HG03108 (cell line): ENCODE results near the gene WIPF1.
"Not testable (repeated sequence)": the region's sequence is repeated elsewhere in the genome, so short reads cannot be mapped to it uniquely, and the experiment has no call there.

Experiments used
- ATAC-seq: cut with Tn5 transposase; IDR thresholded peaks from one replicate; pipeline ENCODE4 v1.9.1; 2021; ENCODE audit warnings: moderate library complexity; ENCODE audit not compliant: unreplicated experiment

Gene WIPF1

DNA sequence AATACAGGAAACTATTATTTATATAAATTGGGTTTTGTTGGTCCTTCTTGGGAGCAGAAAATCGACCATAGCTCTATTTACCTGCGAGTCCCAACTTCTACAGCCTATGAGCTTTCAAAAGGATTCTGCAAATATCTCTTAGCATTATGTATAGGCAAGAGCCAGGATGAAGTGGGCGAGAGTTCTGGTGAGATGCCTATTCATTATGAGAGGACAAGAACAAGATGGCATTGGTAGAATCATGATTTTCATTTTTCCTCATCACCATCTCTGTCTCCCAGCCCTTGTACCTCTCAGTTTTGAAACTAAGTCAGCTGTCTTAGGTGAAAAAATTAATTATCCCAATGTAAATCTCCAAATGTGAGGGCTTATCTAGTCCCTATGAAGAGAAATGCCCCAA lies 25.0 kb downstream of the WIPF1 start:
- ATAC-seq, result no peak

DNA sequence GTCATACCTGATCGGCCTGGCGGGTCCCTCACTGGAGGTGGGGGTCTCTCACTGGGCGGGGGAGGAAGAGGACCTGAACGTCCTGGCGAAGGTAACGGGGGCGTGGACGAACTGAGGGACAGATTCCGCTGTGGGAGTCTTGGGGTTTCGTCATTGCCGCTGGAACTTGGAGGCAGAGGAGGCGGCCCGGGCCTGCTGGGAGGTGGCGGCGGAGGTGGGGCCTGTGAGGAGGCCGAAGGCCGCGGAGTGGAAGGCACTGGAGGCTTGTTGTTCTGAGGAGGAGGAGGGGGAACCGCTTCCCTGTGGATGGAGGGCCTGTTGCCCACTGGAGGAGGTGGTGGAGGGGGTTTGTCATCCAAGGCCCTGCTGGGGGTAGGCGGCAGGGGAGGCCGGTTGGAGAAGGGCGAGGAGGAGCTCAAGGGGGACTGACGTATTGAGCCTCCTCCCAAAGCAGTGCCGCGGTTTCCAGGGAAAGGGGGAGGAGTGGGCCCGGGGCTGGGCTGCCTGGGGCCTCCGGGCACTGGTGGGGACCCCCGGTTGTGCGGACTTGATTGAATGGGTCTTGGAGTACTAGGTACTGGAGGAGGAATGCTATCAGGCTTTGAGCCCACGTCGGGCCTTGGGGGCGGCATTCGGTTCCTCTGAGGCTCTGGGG lies 25.8 kb downstream of the WIPF1 start:
- ATAC-seq, result no peak

DNA sequence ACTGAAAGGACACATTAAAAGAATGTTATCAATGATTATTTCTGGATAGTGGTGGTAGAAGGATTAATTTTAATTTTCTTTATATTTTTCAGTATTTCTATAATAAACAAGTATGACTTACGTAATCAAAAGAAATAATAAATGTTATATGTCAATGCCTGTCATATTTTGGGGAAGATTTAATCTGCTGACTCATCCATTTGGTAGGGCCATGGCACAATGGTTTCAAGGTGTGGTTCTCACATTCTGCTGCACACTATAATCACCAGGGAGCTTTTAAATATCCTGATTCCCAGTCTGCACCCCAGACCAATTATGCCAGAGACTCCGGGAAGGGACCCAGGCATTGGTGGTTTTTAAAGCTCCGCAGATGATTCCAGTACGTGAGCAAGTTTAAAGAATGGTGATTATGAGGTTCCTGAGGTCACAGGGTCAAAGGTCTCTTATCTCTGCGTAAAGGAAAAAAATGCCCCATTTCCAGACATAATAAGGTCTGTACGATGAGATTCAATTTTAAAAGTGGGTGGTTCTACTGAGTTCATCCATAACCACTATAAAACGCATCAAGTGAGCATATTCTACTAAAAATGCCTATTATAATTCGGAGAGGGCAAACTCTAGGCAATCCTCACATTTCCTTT lies 27.2 kb downstream of the WIPF1 start:
- no peak for ATAC-seq

DNA sequence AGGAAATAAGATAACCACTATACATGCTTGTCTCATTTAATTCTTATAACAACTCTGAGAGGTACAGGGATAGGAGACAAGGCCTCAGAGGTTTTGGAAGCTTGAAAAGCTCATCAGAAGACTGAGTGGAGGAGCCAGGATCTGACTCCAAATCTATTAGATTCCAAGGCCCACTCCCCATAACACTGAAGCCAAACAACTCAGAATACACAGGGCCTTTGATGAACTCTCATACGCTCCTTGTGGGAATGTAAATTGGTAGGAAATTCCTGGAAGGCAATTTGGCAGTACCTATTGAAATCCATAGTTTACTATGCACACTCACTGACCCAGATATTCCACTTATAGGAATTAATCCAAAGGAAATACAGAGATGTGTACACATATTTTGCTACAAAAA lies 27.9 kb downstream of the WIPF1 start:
- ATAC-seq, result no peak

DNA sequence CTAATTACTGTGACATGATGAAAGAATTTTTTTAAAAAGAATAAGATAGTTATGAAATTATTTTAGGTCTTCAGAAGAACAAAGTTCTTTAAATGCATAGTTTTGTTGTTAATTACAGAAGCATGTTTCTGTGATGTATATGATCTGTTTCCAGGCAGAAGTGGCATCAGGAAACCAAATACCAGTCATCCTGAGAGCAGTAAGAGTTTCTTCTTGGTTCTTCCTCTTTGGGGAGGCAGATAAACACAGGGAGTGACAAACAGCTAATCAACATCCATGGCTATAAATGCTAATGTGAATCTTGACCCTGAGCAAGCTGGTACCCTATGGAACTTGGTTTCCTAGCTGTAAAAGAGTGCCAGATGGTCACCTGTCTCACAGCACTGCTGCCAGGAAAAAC lies 29.2 kb downstream of the WIPF1 start:
- ATAC-seq, result no peak

DNA sequence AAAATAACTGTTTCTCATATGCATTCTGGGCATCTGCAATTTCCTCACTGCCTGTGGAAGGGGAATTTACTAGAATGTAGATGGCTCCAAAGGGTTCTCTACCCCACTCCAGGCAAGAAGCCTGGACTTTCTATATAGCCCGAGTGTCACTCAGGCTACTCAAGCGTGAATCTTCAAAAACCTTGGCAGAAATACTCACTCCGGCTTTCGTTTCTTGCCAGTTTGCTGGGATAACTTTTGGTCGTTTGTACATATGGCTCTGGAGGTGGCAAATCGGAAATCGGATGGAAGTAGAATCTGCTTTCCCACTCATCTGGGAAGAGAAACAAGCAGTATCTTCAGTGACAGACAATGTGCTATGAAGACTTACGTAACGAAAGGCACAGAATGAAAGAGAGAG lies 30.7 kb downstream of the WIPF1 start:
- no peak for ATAC-seq

DNA sequence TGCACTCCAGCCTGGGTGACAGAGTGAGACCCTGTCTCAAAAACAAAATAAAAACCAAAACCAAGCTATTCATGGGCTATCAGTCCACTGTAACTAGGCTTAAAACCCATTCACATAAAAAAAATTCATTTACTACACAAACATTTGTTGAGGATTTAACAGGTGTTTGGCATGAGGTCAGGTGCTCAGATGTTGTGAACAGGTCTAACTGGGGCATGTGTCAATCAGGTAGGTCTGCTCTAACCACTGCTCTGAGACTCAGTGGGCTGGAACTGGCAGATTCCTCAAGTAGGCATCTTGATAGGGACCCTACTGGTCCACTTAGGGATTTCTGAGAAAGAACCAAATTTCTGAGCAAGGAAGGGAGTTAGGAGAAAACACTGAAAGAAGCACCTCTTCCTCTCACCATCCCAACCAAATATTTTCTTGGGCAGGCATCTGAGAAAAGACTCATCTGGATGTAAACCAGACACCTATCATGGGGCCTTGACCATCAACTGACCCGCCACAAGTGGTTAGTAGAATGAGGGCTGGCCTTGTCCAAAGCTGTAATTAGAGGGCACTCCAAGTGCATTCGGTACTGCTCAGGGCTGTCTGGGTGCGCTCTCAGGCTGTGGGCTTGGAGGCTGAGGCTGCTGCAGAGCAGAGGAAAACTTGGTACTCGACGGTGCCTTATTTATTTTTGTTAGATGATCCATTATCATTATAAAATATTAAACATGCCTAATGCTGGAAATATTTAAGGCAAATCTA lies 33.9 kb downstream of the WIPF1 start:
- no peak for ATAC-seq

DNA sequence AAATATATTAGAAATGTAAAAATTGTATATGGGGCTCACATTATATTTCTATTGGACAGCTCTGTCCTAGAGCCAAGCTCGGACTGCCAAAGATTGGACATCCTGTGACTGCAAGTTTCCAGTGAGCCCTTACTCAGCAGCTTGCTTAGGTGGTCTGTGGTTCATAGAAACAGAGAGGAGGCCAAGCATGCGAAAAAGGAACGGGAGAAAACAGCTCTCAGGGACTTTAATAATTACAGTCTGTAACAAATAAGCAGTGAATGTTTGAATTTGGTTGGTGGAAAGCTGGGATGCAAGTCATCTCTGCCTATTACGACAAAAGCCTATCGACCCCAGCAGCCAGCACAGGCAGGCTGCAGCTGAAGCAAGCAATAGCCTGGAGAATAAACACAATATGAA lies 35.6 kb downstream of the WIPF1 start:
- ATAC-seq, result no peak

DNA sequence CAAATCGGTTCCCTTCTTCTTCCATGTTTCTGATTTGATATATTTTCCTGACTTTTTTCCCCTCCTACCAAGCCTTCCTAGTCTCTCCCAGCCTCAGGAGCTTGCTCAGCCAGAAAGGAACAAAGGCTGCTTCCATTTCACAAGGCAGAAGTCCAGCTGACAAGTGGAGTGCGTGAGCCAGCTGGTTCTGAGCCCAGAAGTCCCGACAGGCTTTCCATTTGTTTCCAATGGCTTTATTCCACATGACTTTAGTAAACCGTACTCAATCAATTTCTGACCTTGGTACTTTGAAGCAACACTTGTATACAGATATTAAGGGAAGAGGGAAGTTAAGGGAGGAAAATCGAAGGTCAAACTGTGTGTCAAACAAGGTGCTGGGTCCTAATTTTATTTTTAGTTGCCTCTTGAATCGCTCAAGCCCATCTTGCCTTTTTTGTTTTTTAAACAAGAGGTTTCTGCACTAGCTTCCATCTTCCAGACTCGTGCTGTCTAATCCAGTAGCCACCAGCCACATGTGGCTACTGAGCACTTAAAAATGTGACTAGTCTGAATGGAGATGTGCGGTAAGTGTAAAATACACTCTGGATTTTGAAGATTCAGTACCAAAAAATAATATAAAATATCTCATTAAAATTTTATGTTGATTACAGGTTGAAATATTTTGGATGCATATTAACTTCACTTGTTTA lies 36.2 kb downstream of the WIPF1 start:
- no peak for ATAC-seq

DNA sequence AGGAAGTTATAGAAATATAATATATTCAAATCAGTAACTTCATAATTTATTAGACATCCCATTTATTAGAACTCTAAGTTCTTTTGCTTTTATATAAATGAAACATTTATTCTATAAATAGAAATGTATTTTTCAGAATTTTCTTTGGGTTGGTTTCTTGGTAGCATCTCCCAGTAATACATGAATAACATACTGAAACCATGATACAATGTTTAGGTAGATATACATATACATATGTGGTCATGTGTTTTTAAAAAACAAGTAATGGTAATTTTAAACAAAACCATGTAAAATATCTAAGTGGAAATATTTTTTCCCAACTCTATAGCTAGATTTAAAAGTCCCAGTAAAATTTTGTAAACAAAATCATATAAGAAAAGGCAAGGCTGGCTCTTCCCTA lies 36.9 kb downstream of the WIPF1 start:
- ATAC-seq, result no peak

DNA sequence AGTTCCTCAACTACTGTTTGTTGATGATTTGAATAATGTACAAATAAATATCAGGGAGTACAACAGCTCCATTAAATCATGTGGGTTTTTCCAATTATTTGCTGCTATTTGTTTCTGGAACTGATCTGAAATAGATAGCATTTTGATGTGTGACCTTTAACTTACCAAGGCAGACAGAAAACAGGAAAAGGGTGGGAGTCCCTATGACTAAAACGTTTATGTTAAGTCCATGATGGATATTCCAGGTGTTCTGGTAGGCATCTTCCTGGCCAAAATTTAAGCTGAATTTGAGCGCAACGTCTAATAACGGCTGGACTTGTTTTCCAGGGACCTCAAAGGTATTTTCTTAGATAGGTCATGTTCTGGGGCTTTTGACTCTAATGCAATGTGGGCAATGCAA lies 41.6 kb downstream of the WIPF1 start:
- no peak for ATAC-seq

DNA sequence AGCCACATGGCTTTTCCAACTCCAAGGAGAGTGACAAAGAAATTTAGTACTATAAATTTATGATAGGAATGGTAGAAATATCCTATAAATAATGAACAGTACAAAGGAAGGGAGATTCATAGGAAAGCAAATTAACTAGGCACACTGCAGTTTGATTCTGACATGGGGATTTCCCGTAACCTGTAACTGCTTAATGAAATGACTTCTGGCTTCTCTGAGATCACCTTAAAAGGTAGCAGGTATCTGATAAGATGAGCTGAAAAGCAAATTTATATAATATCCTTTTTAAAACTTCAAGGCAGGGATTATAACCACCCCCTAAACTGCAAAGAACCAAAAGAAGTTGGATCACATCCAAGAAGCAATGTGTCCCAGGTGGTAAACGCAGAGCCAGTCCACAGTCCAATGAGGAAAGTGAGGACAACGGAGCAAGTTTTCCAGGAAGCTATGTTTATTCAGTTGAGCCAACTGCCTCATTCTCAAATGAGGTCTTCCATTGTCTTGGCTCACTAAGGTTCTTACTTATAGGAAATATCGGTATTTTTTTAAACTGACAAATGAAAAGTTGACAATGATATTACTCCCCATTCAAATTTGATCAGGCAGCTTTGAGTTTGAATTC lies 43.0 kb downstream of the WIPF1 start:
- no peak for ATAC-seq

DNA sequence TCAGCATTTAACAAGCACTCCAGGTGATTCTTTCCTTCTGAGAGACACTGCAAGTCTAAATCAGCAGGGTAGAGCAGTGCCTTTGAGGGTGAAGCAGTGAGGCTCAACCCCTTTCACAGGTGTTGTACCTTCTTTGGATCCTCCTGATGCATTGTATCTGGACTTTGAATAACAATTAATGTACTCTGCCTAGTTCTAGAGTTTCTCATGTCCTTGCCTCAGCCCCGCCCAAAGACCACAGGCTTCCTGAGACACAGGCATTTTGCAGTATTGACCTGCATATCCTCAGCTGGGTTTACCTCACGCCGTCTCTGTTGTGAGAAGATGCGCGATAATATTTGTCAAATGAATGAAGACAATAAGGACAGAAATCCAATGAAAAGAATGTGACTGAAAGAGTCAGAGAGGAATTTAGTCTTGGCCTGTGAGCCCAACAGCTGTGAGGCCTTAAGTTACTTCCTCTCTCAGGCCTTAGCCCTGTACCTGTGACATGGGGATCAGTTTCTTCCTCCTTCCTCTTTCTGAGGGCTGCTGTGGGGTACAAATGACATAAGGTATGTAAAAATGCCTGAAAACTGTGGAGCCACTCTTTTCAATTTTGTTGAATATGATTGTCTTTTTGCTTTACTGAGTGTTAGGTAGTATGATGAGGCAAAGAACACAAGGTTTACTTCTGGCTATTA lies 43.7 kb downstream of the WIPF1 start:
- ATAC-seq, result no peak

DNA sequence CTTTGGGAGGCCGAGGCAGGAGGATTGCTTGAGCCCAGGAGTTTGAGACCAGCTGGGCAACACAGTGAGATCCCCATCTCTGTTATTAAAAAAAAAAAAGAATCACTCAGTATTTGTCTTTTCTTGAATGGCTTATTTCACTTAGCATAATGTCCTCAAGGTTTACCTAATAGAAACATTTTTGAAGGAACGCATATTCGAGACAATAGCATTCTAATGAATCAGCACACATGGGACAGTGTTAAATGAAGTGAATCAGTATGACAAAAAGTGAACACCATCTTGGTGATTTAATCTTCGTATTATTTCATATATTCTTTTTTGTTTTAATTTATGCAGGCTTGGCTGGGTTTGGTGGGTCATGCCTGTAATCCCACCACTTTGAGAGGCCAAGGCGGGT lies 44.7 kb downstream of the WIPF1 start:
- no peak for ATAC-seq

DNA sequence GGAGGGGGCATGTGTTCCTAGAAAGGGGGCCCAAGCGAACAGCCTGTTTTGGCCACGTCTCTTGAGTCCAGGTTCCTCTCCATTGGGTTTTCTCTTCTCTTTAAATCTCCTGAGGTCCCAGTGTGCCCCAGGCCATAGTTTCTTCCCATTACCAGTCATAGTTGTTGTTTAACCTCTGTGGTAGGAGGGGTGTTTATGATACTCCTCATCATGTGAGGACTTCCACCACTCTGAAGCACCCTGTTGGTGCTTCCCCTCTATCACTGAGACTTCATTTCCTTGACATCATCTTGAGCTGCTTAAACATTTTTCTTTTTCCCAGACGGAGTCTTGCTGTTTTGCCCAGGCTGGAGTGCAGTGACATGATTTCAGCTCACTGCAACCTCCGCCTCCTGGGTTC lies 45.9 kb downstream of the WIPF1 start:
- ATAC-seq, result no peak

DNA sequence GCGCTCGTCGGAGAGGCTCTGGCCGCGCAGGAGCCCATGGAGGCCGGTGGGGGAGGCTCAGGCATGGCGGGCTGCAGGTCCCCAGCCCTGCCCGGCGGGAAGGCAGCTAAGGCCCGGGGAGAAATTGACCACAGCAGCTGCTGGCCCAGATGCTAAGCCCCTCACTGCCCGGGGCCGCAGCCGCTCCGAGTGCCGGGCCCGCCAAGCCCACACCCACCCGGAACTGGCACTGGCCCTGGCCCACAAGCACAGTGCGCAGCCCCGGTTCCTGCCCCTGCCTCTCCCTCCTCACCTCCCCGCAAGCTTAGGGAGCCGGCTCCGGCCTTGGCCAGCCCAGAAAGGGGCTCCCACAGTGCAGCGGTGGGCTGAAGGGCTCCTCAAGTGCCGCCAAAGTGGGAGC lies 49.0 kb downstream of the WIPF1 start:
- ATAC-seq, result not testable (repeated sequence)

DNA sequence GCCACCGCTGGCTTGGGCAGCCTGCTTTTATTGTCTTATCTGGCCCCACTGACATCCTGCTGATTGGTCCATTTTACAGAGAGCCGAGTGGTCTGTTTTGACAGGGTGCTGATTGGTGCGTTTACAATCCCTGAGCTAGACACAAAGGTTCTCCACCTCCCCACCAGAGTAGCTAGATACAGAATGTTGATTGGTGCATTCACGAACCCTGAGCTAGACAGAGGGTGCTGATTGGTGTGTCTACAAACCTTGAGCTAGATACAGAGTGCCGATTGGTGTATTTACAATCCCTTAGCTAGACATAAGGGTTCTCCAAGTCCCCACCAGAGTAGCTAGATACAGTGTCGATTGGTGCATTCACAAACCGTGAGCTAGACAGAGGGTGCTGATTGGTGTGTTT lies 49.6 kb downstream of the WIPF1 start:
- not testable (repeated sequence) for ATAC-seq

DNA sequence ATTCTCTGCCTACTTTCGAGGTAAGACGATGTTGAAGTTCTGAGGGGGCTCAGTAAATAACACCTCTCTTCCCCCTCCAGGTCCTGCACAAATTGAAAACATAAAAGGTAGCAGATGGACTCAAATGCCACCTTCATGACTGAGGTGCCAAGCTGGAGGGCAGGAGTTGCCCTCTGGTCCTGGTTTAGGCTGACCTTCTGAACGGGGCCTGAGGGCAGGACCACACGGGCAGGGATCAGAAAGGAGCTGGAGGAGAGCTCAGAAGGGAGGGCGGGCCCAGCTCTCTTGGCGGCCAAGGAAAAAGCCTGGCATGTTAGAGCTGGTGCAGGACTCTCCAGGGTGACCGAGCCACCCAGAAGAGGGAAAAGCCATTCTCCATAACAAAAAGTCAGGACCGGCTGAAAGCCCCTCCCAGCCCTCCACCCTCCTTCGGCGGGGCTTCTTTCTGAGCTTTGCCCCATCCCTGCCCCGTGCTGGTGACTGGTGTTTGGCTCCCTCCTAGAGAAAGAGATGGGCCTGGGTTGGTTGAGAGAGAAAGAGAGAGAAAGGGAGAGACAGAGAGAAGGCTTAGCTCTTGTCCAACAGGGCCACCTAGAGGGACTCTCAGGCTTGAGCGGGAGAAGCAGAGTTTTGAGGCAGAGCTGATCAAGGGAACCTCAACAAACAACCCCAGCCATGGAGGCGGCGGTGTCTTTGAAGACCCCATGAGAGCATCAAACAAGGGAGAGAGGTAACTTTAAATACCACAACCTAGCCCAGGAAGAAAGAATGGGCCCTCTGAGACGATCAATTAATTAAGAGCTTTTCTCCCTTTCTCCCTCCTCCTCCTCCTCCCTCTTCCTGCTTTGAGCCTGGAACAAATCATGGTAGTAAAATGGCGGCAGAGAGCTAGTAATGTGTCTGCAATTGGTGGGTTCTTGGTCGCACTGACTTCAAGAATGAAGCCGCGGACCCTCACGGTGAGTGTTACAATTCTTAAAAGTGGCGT lies 50.8 kb downstream of the WIPF1 start:
- ATAC-seq, result no peak

DNA sequence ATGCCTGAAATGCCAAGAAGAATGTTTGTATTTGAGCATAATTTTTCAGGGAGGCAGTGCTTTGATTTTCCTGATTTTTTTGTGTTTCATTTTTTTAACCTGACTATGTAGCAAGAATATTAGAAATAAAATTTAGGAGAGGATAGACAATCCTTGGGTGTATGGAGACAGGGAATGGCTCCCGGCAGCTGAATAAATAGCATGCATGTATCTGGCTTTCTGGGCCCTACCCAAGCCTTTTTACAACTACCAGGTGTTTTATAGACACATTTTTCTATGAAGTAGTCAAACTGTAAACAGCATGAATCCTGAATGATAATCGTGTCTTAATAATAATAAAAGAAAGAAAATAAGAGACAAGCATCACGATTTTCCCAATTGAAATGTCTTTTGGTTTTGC lies 52.4 kb downstream of the WIPF1 start:
- no peak for ATAC-seq

DNA sequence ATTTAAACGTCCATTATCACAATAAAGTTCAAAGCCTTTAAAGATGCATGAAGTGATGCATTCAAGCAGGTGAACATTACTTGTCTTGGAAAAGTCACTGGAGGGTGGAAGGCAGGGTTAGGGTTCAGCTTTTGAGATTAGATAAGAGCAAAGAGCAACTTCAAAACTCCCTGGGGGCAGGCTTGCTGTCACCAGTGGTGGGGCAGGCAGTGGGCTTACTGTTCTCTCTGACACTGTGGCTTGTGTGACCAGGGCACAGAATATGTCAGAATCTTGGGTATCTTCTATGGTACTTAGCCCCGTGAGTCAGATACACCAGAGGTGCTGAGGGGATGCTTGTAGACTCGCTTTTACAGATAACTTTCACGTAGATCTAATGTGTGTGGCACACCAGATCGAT lies 52.8 kb downstream of the WIPF1 start:
- ATAC-seq, result no peak
